Measurements from ENCODE around the gene LRRC56. TPM values are rescaled to one million over a fixed set of nuclear protein-coding genes. Genes with fewer than 3 reads are reported as not detected.

Gene LRRC56
- 2.4 TPM for polyA plus RNA-seq
- long read RNA-seq, donor 1, result 0 reads
- long read RNA-seq, donor 2, partial matches to known transcripts, result 5 of 5 reads
- long read RNA-seq, donor 2, other reads (novel, unspliced or antisense), result 0 of 5 reads
- long read RNA-seq, donor 3, result 0 reads
- long read RNA-seq, donor 4, result 0 reads
- long read RNA-seq, donor 5, result 0 reads
- long read RNA-seq, donor 6, result 0 reads
- long read RNA-seq, donor 7, result 0 reads
- long read RNA-seq, donor 8, result 0 reads
- long read RNA-seq, donor 9, result 0 reads
- long read RNA-seq, donor 10, result 0 reads
- long read RNA-seq, donor 11, result 0 reads

GRCh38 chr11:536841-537621, at the start of gene LRRC56:
Gene LRRC56, plus strand, starts transcription at chr11:537527. Its CDS starts 3,158 bp downstream, at chr11:540685.
- Histone ChIP-seq H3K27me3 (ENCODE audit: control insufficient read depth, insufficient read depth, low read length) (peaks cover 22% of the 10 kb centered on the region), H3K9me3 (ENCODE audit: control insufficient read depth, low read depth, low read length) (peaks cover 9% of the 10 kb centered on the region), H3K4me3 (ENCODE audit: low read length) (peak within 1 kb of the TSS; percentile 38), H3K4me1 (ENCODE audit: control insufficient read depth, insufficient read depth, low read length) (peaks cover 19% of the 10 kb centered on the region), H3K27ac (ENCODE audit: low read length) (no peak within 1 kb of the TSS), H3K36me3 (ENCODE audit: control insufficient read depth, insufficient read depth, low read length) (peaks cover 19% of the 10 kb centered on the region)
- peak; percentile 79 to 87 for DNase-seq
- WGBS (ENCODE audit: insufficient coverage, low lambda C conversion rate), result no CpG with 5 or more reads among the region's 93 CpGs

GRCh38 chr11:487571-488021, 49.7 kb upstream of the LRRC56 start:
- no peak overlapping the region for H3K4me3 ChIP-seq (ENCODE audit: low read length)
- no peak for DNase-seq
- peaks cover 29% of the 10 kb centered on the region for H3K36me3 ChIP-seq (ENCODE audit: control insufficient read depth, insufficient read depth, low read length)
- no CpG with 5 or more reads among the region's 22 CpGs for WGBS (ENCODE audit: insufficient coverage, low lambda C conversion rate)
- H3K27ac ChIP-seq (ENCODE audit: low read length), result no peak overlapping the region
- H3K9me3 ChIP-seq (ENCODE audit: control insufficient read depth, low read depth, low read length), result peaks cover 13% of the 10 kb centered on the region
- H3K27me3 ChIP-seq (ENCODE audit: control insufficient read depth, insufficient read depth, low read length), result no peaks in the 10 kb centered on the region
- H3K4me1 ChIP-seq (ENCODE audit: control insufficient read depth, insufficient read depth, low read length), result no peaks in the 10 kb centered on the region

- no CpG with 5 or more reads among the region's 25 CpGs for WGBS (ENCODE audit: insufficient coverage, low lambda C conversion rate)
- Histone ChIP-seq H3K9me3 (ENCODE audit: control insufficient read depth, low read depth, low read length) (peaks cover 13% of the 10 kb centered on the region), H3K4me1 (ENCODE audit: control insufficient read depth, insufficient read depth, low read length) (no peaks in the 10 kb centered on the region), H3K27ac (ENCODE audit: low read length) (no peak overlapping the region), H3K27me3 (ENCODE audit: control insufficient read depth, insufficient read depth, low read length) (no peaks in the 10 kb centered on the region), H3K4me3 (ENCODE audit: low read length) (no peak overlapping the region), H3K36me3 (ENCODE audit: control insufficient read depth, insufficient read depth, low read length) (peaks cover 33% of the 10 kb centered on the region)
- DNase-seq, result no peak
Measured at GRCh38 chr11:488062-488461, 49.3 kb upstream of the LRRC56 start.

GRCh38 chr11:488579-488978, 48.7 kb upstream of the LRRC56 start:
- no CpG with 5 or more reads among the region's 19 CpGs for whole genome bisulfite sequencing (ENCODE audit: insufficient coverage, low lambda C conversion rate)
- Histone ChIP-seq H3K36me3 (ENCODE audit: control insufficient read depth, insufficient read depth, low read length) (peaks cover 36% of the 10 kb centered on the region), H3K4me1 (ENCODE audit: control insufficient read depth, insufficient read depth, low read length) (no peaks in the 10 kb centered on the region), H3K27ac (ENCODE audit: low read length) (no peak overlapping the region), H3K9me3 (ENCODE audit: control insufficient read depth, low read depth, low read length) (peaks cover 13% of the 10 kb centered on the region), H3K27me3 (ENCODE audit: control insufficient read depth, insufficient read depth, low read length) (no peaks in the 10 kb centered on the region), H3K4me3 (ENCODE audit: low read length) (no peak overlapping the region)
- no peak for DNase-seq

GRCh38 chr11:488992-489391, 48.3 kb upstream of the LRRC56 start:
- Histone ChIP-seq H3K27me3 (ENCODE audit: control insufficient read depth, insufficient read depth, low read length) (no peaks in the 10 kb centered on the region), H3K4me1 (ENCODE audit: control insufficient read depth, insufficient read depth, low read length) (no peaks in the 10 kb centered on the region), H3K4me3 (ENCODE audit: low read length) (no peak overlapping the region), H3K36me3 (ENCODE audit: control insufficient read depth, insufficient read depth, low read length) (peaks cover 39% of the 10 kb centered on the region), H3K9me3 (ENCODE audit: control insufficient read depth, low read depth, low read length) (peaks cover 13% of the 10 kb centered on the region), H3K27ac (ENCODE audit: low read length) (no peak overlapping the region)
- WGBS (ENCODE audit: insufficient coverage, low lambda C conversion rate), result no CpG with 5 or more reads among the region's 19 CpGs
- DNase-seq, result no peak

- peaks cover 46% of the 10 kb centered on the region for H3K36me3 ChIP-seq (ENCODE audit: control insufficient read depth, insufficient read depth, low read length)
Measured at GRCh38 chr11:489610-490185, 47.6 kb upstream of the LRRC56 start.

GRCh38 chr11:490186-490929, 47.0 kb upstream of the LRRC56 start:
- H3K4me3 ChIP-seq (ENCODE audit: low read length), result no peak overlapping the region
- H3K27me3 ChIP-seq (ENCODE audit: control insufficient read depth, insufficient read depth, low read length), result no peaks in the 10 kb centered on the region
- H3K9me3 ChIP-seq (ENCODE audit: control insufficient read depth, low read depth, low read length), result peaks cover 4% of the 10 kb centered on the region
- peaks cover 52% of the 10 kb centered on the region for H3K36me3 ChIP-seq (ENCODE audit: control insufficient read depth, insufficient read depth, low read length)
- no peak overlapping the region for H3K27ac ChIP-seq (ENCODE audit: low read length)
- WGBS (ENCODE audit: insufficient coverage, low lambda C conversion rate), result no CpG with 5 or more reads among the region's 38 CpGs
- H3K4me1 ChIP-seq (ENCODE audit: control insufficient read depth, insufficient read depth, low read length), result no peaks in the 10 kb centered on the region
- no peak for DNase-seq

More at GRCh38 chr11:489610-490185, 47.6 kb upstream of the LRRC56 start:
- no CpG with 5 or more reads among the region's 37 CpGs for WGBS (ENCODE audit: insufficient coverage, low lambda C conversion rate)
- Histone ChIP-seq H3K27me3 (ENCODE audit: control insufficient read depth, insufficient read depth, low read length) (no peaks in the 10 kb centered on the region), H3K4me3 (ENCODE audit: low read length) (no peak overlapping the region), H3K9me3 (ENCODE audit: control insufficient read depth, low read depth, low read length) (peaks cover 10% of the 10 kb centered on the region), H3K27ac (ENCODE audit: low read length) (no peak overlapping the region), H3K4me1 (ENCODE audit: control insufficient read depth, insufficient read depth, low read length) (no peaks in the 10 kb centered on the region)
- DNase-seq, result no peak

GRCh38 chr11:490930-491260, 46.4 kb upstream of the LRRC56 start:
- DNase-seq, result no peak
- Histone ChIP-seq H3K27ac (ENCODE audit: low read length) (no peak overlapping the region), H3K4me3 (ENCODE audit: low read length) (no peak overlapping the region), H3K4me1 (ENCODE audit: control insufficient read depth, insufficient read depth, low read length) (no peaks in the 10 kb centered on the region), H3K27me3 (ENCODE audit: control insufficient read depth, insufficient read depth, low read length) (no peaks in the 10 kb centered on the region), H3K9me3 (ENCODE audit: control insufficient read depth, low read depth, low read length) (peaks cover 3% of the 10 kb centered on the region), H3K36me3 (ENCODE audit: control insufficient read depth, insufficient read depth, low read length) (peaks cover 58% of the 10 kb centered on the region)
- no CpG with 5 or more reads among the region's 15 CpGs for WGBS (ENCODE audit: insufficient coverage, low lambda C conversion rate)

GRCh38 chr11:491358-491757, 46.0 kb upstream of the LRRC56 start:
- DNase-seq, result no peak
- no peaks in the 10 kb centered on the region for H3K4me1 ChIP-seq (ENCODE audit: control insufficient read depth, insufficient read depth, low read length)
- H3K27ac ChIP-seq (ENCODE audit: low read length), result no peak overlapping the region
- no peaks in the 10 kb centered on the region for H3K9me3 ChIP-seq (ENCODE audit: control insufficient read depth, low read depth, low read length)
- WGBS (ENCODE audit: insufficient coverage, low lambda C conversion rate), result no CpG with 5 or more reads among the region's 7 CpGs
- peaks cover 60% of the 10 kb centered on the region for H3K36me3 ChIP-seq (ENCODE audit: control insufficient read depth, insufficient read depth, low read length)
- H3K27me3 ChIP-seq (ENCODE audit: control insufficient read depth, insufficient read depth, low read length), result no peaks in the 10 kb centered on the region
- H3K4me3 ChIP-seq (ENCODE audit: low read length), result no peak overlapping the region

Data from large intestine (tissue), 12 donors.